ENCODE results near the gene MZT1.

MZT1 gene

DNA sequence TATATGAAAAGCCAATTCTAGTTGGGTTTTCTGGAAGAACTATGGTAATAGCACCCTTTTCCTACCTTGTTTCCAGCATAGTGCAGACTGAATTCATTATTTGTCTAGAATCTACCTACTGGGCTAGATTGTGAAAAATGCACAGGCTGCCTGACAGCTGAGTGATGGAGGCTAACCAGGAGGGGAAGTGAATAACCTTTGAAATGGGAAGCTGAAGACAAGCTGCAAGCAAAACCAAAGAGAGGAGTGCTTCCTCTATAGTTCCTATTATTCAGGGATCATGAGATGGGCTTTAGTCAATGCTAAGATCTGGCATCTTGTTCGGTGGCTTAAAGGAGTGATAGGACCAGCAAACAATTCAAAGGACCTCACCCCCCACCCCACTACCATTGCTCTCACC is 26.9 kb downstream of the MZT1 start:
- Histone ChIP-seq H3K9me3 (ENCODE audit: insufficient read depth, low read length, severe bottlenecking) (no peaks in the 10 kb centered on the region), H3K4me2 (ENCODE audit: insufficient read depth, low read length) (no peak overlapping the region), H3K27me3 (ENCODE audit: insufficient read depth, low read length, poor library complexity) (no peaks in the 10 kb centered on the region), H2AFZ (ENCODE audit: low read depth, low read length) (no peak overlapping the region), H3K9ac (ENCODE audit: low read depth, low read length) (no peak overlapping the region), H4K20me1 (ENCODE audit: insufficient read depth, low read length) (no peaks in the 10 kb centered on the region), H3K27ac (ENCODE audit: low read length) (no peak overlapping the region), H3K36me3 (ENCODE audit: insufficient read depth, low read length) (no peaks in the 10 kb centered on the region), H3K79me2 (ENCODE audit: insufficient read depth, low read length) (no peaks in the 10 kb centered on the region), H3K4me1 (ENCODE audit: insufficient read depth, low read length) (no peaks in the 10 kb centered on the region), H3K4me3 (ENCODE audit: low read depth in 1 of 2, low read length in 2 of 2) (no peak overlapping the region)
- DNase-seq (no peak), ATAC-seq (ENCODE audit: insufficient read depth, low read depth) (no peak)
- no peak for TF ChIP-seq EZH2 (IDR thresholded peaks at IDR 0.05; ENCODE audit: borderline replicate concordance, low read depth, low read length, severe bottlenecking)
- TF ChIP-seq, protein P1, sequence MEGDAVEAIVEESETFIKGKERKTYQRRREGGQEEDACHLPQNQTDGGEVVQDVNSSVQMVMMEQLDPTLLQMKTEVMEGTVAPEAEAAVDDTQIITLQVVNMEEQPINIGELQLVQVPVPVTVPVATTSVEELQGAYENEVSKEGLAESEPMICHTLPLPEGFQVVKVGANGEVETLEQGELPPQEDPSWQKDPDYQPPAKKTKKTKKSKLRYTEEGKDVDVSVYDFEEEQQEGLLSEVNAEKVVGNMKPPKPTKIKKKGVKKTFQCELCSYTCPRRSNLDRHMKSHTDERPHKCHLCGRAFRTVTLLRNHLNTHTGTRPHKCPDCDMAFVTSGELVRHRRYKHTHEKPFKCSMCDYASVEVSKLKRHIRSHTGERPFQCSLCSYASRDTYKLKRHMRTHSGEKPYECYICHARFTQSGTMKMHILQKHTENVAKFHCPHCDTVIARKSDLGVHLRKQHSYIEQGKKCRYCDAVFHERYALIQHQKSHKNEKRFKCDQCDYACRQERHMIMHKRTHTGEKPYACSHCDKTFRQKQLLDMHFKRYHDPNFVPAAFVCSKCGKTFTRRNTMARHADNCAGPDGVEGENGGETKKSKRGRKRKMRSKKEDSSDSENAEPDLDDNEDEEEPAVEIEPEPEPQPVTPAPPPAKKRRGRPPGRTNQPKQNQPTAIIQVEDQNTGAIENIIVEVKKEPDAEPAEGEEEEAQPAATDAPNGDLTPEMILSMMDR (IDR thresholded peaks at IDR 0.05; ENCODE audit: borderline replicate concordance, extremely low read depth, low read length, poor library complexity, severe bottlenecking): no peak

DNA sequence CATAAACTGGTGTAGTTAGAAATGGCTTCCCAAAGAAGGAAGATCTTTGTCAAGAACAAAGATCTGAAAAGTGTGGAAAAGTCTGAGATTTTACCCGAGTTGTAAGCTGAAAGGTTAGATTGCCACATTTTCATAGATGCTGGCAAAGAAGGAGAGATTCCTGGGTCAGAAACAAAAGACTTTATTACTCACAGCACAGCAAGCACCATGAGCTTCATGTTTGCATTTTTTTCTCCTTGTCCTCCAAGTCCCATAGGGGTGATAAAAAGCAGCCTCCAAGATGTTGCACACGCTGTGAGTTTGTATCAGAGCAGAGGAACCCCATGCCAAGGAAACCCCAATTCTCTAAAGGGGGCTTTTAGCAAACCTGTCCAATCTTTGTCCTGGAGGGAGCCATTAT is 29.3 kb downstream of the MZT1 start:
- Histone ChIP-seq H3K79me2 (ENCODE audit: insufficient read depth, low read length) (no peaks in the 10 kb centered on the region), H3K9ac (ENCODE audit: low read depth, low read length) (no peak overlapping the region), H3K9me3 (ENCODE audit: insufficient read depth, low read length, severe bottlenecking) (no peaks in the 10 kb centered on the region), H3K36me3 (ENCODE audit: insufficient read depth, low read length) (no peaks in the 10 kb centered on the region), H3K27me3 (ENCODE audit: insufficient read depth, low read length, poor library complexity) (no peaks in the 10 kb centered on the region), H2AFZ (ENCODE audit: low read depth, low read length) (no peak overlapping the region), H3K27ac (ENCODE audit: low read length) (no peak overlapping the region), H4K20me1 (ENCODE audit: insufficient read depth, low read length) (no peaks in the 10 kb centered on the region), H3K4me2 (ENCODE audit: insufficient read depth, low read length) (no peak overlapping the region), H3K4me3 (ENCODE audit: low read depth in 1 of 2, low read length in 2 of 2) (no peak overlapping the region), H3K4me1 (ENCODE audit: insufficient read depth, low read length) (no peaks in the 10 kb centered on the region)
- TF ChIP-seq, protein P1 (IDR thresholded peaks at IDR 0.05; ENCODE audit: borderline replicate concordance, extremely low read depth, low read length, poor library complexity, severe bottlenecking): no peak
- no peak for TF ChIP-seq EZH2 (IDR thresholded peaks at IDR 0.05; ENCODE audit: borderline replicate concordance, low read depth, low read length, severe bottlenecking)
- DNase-seq: no peak
- no peak for ATAC-seq (ENCODE audit: insufficient read depth, low read depth)

DNA sequence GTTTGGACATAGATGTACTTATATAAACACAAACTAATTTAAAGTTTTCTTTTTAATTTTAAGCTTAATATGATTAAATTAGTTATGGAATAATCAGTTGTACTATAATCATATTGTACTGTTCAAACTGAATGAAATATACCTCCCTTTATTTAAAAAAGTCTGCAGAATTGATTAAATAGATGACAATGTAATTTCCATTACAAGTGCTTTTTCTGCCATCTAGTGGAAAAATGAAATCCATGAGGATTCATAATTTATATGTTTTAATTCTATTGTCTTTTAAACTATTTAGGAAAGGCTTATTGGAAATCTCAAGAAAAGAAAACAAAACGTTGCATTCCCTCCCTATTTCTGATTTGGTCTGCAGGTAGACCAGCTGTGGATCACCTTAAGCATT is 30.9 kb downstream of the MZT1 start:
- no peak overlapping the region for H3K4me2 ChIP-seq (ENCODE audit: insufficient read depth, low read length)
- peaks cover 2% of the 10 kb centered on the region for H3K9me3 ChIP-seq (ENCODE audit: insufficient read depth, low read length, severe bottlenecking)
- H3K27ac ChIP-seq (ENCODE audit: low read length): no peak overlapping the region
- ATAC-seq (ENCODE audit: insufficient read depth, low read depth) (no peak), DNase-seq (no peak)
- no peak overlapping the region for H3K9ac ChIP-seq (ENCODE audit: low read depth, low read length)
- H3K27me3 ChIP-seq (ENCODE audit: insufficient read depth, low read length, poor library complexity): no peaks in the 10 kb centered on the region
- no peaks in the 10 kb centered on the region for H3K36me3 ChIP-seq (ENCODE audit: insufficient read depth, low read length)
- no peak overlapping the region for H2AFZ ChIP-seq (ENCODE audit: low read depth, low read length)
- no peaks in the 10 kb centered on the region for H3K79me2 ChIP-seq (ENCODE audit: insufficient read depth, low read length)
- no peaks in the 10 kb centered on the region for H4K20me1 ChIP-seq (ENCODE audit: insufficient read depth, low read length)
- no peak for TF ChIP-seq EZH2 (IDR thresholded peaks at IDR 0.05; ENCODE audit: borderline replicate concordance, low read depth, low read length, severe bottlenecking)
- TF ChIP-seq, protein P1 (IDR thresholded peaks at IDR 0.05; ENCODE audit: borderline replicate concordance, extremely low read depth, low read length, poor library complexity, severe bottlenecking): peak; percentile 49
- H3K4me3 ChIP-seq (ENCODE audit: low read depth in 1 of 2, low read length in 2 of 2): no peak overlapping the region
- no peaks in the 10 kb centered on the region for H3K4me1 ChIP-seq (ENCODE audit: insufficient read depth, low read length)

DNA sequence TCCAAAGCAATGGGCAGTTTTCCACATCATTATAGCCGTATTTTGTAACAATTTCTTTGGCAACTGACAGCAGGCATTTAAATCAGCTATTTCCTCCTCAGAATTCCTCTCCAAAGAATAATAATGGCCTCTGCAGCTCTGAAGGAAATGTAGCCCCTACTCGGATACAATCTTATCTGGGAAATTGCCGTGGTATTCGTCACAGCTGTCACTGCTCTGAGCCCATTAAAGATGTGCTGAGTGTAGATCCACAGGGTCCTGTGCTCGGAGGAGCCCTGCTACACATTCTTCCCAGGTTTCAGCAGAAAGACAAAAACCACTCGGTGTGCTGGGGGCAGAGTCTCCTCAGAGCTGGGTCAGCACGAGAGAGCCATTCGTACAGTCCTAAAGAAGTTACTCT is 33.1 kb downstream of the MZT1 start:
- H3K27ac ChIP-seq (ENCODE audit: low read length): no peak overlapping the region
- H3K4me2 ChIP-seq (ENCODE audit: insufficient read depth, low read length): no peak overlapping the region
- peaks cover 2% of the 10 kb centered on the region for H3K9me3 ChIP-seq (ENCODE audit: insufficient read depth, low read length, severe bottlenecking)
- ATAC-seq (ENCODE audit: insufficient read depth, low read depth): no peak
- H3K4me3 ChIP-seq (ENCODE audit: low read depth in 1 of 2, low read length in 2 of 2): no peak overlapping the region
- H3K27me3 ChIP-seq (ENCODE audit: insufficient read depth, low read length, poor library complexity): no peaks in the 10 kb centered on the region
- no peak overlapping the region for H3K9ac ChIP-seq (ENCODE audit: low read depth, low read length)
- H3K79me2 ChIP-seq (ENCODE audit: insufficient read depth, low read length): no peaks in the 10 kb centered on the region
- H4K20me1 ChIP-seq (ENCODE audit: insufficient read depth, low read length): no peaks in the 10 kb centered on the region
- DNase-seq: no peak
- no peak for TF ChIP-seq EZH2 (IDR thresholded peaks at IDR 0.05; ENCODE audit: borderline replicate concordance, low read depth, low read length, severe bottlenecking)
- TF ChIP-seq, protein P1 (IDR thresholded peaks at IDR 0.05; ENCODE audit: borderline replicate concordance, extremely low read depth, low read length, poor library complexity, severe bottlenecking): no peak
- no peak overlapping the region for H2AFZ ChIP-seq (ENCODE audit: low read depth, low read length)
- H3K4me1 ChIP-seq (ENCODE audit: insufficient read depth, low read length): no peaks in the 10 kb centered on the region
- H3K36me3 ChIP-seq (ENCODE audit: insufficient read depth, low read length): no peaks in the 10 kb centered on the region

All from DND-41 (cell line).